NCI-H2227 (cell line): ENCODE results near the gene SH3RF3.

ENCODE experiments used
- DNase-seq: peaks from one replicate; lab custom pipeline; 2025; ENCODE audit not compliant: unreplicated experiment; lab: John Stamatoyannopoulos, UW

SH3RF3 gene

GRCh38 chr2:109405873-109406272, 276.9 kb downstream of the SH3RF3 start:
- DNase-seq = no peak

DNA sequence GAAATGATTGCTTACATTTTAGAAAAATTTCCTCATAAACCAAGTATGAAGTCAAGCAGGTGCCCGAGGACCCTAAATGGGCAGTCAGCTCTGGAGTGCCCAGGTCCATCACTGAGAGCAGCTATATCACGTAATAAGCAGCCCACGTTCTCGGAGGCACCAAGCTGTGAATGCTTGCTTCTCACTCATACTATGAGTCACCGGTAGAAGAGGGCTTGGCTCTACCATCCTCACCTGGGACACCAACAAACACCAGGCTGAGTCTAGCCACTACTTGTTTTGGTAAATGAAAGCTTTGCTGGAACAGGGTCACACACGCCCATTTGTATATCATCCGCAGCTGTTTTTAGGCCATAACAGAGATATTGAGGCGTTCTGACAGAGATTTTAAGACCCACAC, 277.3 kb downstream of the SH3RF3 start:
- DNase-seq = no peak

DNA sequence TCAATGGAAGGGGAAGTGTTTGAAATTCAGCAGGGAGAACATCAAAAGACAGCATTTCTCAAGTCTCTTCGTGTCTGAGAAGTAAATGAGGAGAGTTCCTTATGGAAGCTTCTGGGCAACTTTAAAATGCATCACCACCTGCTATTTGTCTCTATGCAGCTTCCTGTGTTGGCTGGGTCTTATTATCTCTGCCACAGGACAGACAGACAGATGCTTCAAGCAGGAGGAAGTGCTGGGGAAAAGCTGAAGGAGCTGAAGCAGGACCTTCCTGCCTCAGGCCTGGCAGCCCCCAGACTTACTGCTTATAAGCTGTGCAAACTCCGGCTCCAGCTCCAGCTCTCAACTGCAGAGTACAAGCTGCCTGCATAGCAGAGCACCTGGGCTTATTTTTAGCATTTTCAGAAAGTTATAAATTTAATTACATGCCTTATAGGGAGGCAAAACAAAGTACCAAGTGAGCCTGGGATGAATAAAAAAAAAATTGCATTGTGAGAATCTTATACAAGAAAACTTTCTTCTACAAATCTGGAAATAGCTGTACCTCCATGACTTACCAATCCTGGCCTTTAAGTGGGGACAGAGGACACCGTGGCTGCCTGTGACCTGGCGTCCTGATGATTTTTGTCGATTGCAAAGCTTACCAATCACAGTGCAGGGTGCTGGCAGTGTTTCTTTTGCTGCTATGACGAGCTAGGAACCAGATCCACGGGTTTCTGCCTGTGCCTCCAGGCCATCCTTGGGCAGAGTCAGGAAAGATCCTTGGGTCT, 278.5 kb downstream of the SH3RF3 start:
- no peak for DNase-seq

DNA sequence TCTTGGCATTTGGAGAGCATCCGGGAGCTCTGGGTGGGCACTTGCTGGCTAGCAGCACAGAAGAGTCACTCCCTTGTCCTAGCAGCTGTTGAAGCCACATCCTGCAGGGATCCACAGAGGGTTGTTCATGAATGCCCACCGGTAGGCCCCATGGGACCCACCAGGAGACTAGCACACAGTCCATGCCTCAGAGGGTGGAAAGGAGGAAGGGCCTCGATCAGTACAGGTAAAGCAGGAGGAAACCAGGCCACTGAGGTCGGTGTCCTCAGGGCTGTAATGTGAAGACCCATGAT, 279.0 kb downstream of the SH3RF3 start:
- DNase-seq = no peak

GRCh38 chr2:109409321-109410038, 280.5 kb downstream of the SH3RF3 start:
- no peak for DNase-seq

DNA sequence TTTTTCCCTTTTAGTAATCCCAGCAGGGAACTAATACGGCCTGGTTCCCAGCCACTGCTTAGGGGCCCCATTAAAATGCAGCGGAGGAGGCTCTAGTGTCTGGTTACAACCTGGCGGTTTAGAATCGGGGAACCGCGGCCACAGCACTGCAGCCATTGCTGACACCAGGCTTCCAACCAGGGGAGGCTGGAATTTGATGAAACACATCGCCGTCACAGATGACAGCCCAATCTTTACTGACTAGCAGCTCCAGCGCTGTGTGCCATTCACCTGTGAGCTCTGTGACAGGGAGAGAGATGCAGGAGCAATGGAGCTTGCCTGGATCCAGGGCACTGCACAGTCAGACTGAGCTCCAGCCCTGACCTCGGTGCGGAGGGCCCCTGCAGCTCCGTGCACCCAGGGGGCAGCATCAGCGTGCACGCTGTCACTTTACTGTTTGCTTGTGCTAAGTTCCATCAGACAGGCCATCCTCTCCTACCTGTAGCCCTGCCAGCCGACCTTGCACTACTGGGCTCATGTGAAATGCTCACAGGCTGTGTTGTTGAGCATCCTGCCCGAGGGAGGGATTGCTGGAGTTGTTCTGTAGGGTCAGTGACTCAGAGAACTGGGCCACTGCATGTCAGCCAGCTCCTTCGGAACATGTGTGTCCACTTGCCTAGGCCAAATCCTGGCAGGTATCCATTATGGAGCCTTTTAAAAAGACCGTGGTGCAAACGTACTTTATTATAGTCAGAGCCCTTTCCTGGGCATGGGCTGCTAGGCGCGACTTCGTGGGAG, 281.2 kb downstream of the SH3RF3 start:
- no peak for DNase-seq

- DNase-seq = no peak
These were observed 282.8 kb downstream of the SH3RF3 start for GRCh38 chr2:109411640-109412325.

DNA sequence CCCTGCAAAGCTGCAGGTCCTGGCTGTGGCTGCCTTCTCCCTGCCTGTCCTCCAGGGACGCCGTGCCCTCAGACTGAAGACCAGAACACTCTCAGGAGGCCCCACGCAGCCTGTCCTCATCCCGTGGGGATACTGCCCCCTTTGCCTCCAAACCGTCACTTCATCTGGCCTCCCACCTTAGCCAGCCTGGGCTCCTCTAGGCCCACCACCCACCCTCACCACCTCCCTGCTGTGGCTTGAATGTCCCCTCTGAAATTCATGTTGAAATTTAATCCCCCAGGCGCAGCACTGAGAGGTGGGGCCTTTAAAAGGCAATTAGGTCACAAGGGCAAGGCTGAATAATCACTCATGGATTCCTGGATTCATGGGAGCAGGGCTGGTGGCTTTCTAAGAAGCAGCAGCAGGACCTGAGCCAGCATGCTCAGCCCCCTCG, 286.6 kb downstream of the SH3RF3 start:
- no peak for DNase-seq

- no peak for DNase-seq
These were observed 288.8 kb downstream of the SH3RF3 start for GRCh38 chr2:109417701-109418335.

GRCh38 chr2:109418716-109419115, 289.7 kb downstream of the SH3RF3 start:
- no peak for DNase-seq

- DNase-seq = no peak
These were observed 290.3 kb downstream of the SH3RF3 start for GRCh38 chr2:109419171-109419756.

- no peak for DNase-seq
These were observed 291.0 kb downstream of the SH3RF3 start for GRCh38 chr2:109419960-109420370.

GRCh38 chr2:109421101-109421500, 292.1 kb downstream of the SH3RF3 start:
- DNase-seq = no peak

DNA sequence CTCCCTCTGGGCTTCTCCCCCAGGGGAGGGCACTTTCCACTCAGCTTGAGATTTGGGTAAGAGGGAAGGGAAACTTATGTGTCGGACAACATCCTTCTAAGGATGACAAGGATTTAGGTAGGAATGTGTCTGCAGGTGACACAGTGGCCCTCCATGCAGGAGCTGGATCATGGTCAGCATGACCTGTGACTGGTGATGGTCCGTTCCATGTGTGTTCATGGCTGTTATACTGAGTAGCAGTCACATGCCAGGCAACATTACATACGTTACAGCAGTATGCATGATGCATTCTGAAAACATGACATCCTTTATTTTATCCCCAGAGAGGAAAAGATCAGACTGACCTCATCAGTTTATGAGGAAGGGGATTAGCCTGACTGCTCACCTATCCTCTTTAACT, 292.6 kb downstream of the SH3RF3 start:
- no peak for DNase-seq

GRCh38 chr2:109422071-109422757, 293.2 kb downstream of the SH3RF3 start:
- no peak for DNase-seq

DNA sequence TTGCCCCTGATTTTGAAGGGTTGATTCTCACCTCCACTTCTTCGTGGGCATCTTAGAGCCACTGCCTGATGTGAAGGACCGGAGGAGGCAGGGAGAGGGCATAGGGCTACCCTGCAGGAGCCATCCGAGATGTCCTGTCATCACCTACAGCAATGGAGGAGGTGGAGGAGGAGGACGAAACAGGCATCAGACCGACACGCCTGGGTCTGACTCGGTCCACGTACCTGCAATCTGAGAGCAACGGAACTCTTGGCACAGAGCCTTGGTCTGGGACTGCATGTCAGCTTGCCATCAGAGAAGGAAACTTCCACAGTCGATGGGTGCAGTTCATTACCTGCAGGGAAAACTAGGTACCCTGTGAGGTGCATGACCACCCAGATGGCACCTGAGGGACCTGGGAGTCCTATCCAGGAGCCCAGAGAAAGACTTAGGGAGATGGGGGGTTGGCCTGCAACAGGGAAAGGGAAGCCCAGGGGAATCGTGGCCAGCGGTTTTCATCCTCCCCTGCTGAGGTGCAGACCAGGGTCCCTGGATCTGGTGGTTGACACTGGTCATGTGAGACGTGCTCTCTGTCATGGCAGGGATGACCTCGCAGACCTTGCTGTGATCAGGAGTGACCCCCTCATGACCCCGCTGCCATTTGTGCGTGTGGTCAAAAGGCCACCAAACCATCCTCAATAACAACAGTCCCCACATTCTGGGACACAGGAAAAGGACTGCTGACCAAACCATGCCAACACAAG, 293.9 kb downstream of the SH3RF3 start:
- no peak for DNase-seq

DNA sequence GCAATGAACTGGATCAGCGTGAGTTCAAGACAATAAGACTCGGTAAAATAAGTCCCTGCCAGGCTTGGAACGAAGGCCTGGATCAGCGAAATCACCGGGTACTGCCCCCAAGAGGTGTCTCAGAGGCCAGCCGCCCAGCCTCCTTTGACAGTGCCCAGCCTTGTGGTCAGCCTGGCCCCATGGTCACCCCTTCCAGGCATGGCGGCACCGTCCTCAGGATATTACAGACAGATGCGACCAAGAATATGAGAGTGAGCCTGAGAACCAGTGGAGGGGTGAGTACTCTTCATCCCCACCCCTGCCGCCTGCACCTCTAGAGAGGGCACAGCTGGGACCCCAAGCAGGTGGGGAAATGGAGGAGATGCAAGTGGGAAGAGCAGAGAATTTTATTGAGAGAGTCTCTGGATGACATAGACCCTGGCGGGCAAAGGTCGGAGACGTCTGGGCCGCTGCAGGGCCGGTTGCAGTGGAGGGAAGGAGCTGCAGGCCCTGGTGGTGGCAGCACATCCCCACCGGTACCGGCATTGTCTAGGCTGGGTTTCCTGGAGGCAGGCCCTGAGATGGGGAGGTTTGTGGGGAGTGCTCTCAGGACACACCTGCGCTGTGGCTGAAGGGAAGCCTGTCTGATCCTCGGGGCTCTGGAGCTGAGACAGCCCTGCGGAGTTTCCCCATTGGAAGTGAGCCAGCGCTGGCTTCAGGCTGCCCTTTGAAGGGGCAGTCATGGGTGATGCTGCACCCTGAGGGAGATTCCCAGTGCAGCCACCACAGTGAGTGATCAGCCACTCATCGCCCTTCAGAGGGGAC, 294.8 kb downstream of the SH3RF3 start:
- no peak for DNase-seq

GRCh38 chr2:109425411-109425810, 296.4 kb downstream of the SH3RF3 start:
- no peak for DNase-seq
